NT2/D1 (cell line): ENCODE results near the gene ASB4.

Experiments
- DNase-seq: peaks from one replicate; pipeline ENCODE4 v3.0.0-alpha.2; 2011; ENCODE audit warnings: low read depth, low spot score
- H3K27me3 ChIP-seq: 2 replicates; pipeline ENCODE4 v1.6.0; 2011; ENCODE audit warnings: mild to moderate bottlenecking; ENCODE audit not compliant: insufficient read length, insufficient read depth
- H3K36me3 ChIP-seq: 2 replicates; pipeline ENCODE4 v1.6.1; 2011; ENCODE audit warnings: mild to moderate bottlenecking, low read length, mixed read lengths; ENCODE audit not compliant: insufficient read depth, insufficient read length
- H3K4me1 ChIP-seq: 2 replicates; pipeline ENCODE4 v1.5.1; 2011; ENCODE audit not compliant: insufficient read depth, insufficient read length
- H3K4me3 ChIP-seq: 2 replicates; pipeline ENCODE4 v1.5.1; 2011; ENCODE audit warnings: low read depth; ENCODE audit not compliant: insufficient read length
- H3K9ac ChIP-seq: 2 replicates; pipeline ENCODE4 v1.6.0; 2011; ENCODE audit warnings: low read depth; ENCODE audit not compliant: insufficient read length
- H3K9me3 ChIP-seq: 2 replicates; pipeline ENCODE4 v1.5.1; 2011; ENCODE audit warnings: mild to moderate bottlenecking, low read length; ENCODE audit not compliant: insufficient read depth
- SUZ12 ChIP-seq: IDR thresholded peaks from 2 replicates; pipeline ENCODE4 v1.6.1; 2011; ENCODE audit not compliant: insufficient read length, insufficient read depth; ENCODE audit errors: extremely low read depth
- YY1 ChIP-seq: IDR thresholded peaks from 2 replicates; pipeline ENCODE4 v1.6.1; 2011; ENCODE audit not compliant: insufficient read length, insufficient read depth
- ZNF274 ChIP-seq: IDR thresholded peaks from 2 replicates; pipeline ENCODE4 v1.6.1; 2011; ENCODE audit warnings: mild to moderate bottlenecking, low read depth, low read length

Gene ASB4

GRCh38 chr7:95471071-95471470, 14.7 kb upstream of the ASB4 start:
- TF ChIP-seq ZNF274 = no peak
- no peak for TF ChIP-seq SUZ12
- TF ChIP-seq YY1 = no peak
- no peaks in the 10 kb centered on the region for H3K9me3 ChIP-seq
- H3K36me3 ChIP-seq = no peaks in the 10 kb centered on the region
- DNase-seq = no peak
- H3K4me1 ChIP-seq = no peaks in the 10 kb centered on the region
- no peak overlapping the region for H3K4me3 ChIP-seq
- no peak overlapping the region for H3K9ac ChIP-seq
- no peaks in the 10 kb centered on the region for H3K27me3 ChIP-seq

- no peak overlapping the region for H3K9ac ChIP-seq
- DNase-seq = no peak
- no peaks in the 10 kb centered on the region for H3K9me3 ChIP-seq
- no peaks in the 10 kb centered on the region for H3K4me1 ChIP-seq
- no peaks in the 10 kb centered on the region for H3K27me3 ChIP-seq
- TF ChIP-seq YY1 = no peak
- no peak for TF ChIP-seq ZNF274
- TF ChIP-seq SUZ12 = no peak
- H3K36me3 ChIP-seq = no peaks in the 10 kb centered on the region
- no peak overlapping the region for H3K4me3 ChIP-seq
These were observed 13.1 kb upstream of the ASB4 start for GRCh38 chr7:95472581-95473161.

- Histone ChIP-seq H3K9ac (no peak overlapping the region), H3K27me3 (no peaks in the 10 kb centered on the region), H3K4me1 (no peaks in the 10 kb centered on the region), H3K9me3 (no peaks in the 10 kb centered on the region), H3K4me3 (no peak overlapping the region), H3K36me3 (no peaks in the 10 kb centered on the region)
- no peak for DNase-seq
- no peak for TF ChIP-seq YY1
- no peak for TF ChIP-seq ZNF274
- TF ChIP-seq SUZ12 = no peak
These were observed 12.3 kb upstream of the ASB4 start for GRCh38 chr7:95473276-95473985.

DNA sequence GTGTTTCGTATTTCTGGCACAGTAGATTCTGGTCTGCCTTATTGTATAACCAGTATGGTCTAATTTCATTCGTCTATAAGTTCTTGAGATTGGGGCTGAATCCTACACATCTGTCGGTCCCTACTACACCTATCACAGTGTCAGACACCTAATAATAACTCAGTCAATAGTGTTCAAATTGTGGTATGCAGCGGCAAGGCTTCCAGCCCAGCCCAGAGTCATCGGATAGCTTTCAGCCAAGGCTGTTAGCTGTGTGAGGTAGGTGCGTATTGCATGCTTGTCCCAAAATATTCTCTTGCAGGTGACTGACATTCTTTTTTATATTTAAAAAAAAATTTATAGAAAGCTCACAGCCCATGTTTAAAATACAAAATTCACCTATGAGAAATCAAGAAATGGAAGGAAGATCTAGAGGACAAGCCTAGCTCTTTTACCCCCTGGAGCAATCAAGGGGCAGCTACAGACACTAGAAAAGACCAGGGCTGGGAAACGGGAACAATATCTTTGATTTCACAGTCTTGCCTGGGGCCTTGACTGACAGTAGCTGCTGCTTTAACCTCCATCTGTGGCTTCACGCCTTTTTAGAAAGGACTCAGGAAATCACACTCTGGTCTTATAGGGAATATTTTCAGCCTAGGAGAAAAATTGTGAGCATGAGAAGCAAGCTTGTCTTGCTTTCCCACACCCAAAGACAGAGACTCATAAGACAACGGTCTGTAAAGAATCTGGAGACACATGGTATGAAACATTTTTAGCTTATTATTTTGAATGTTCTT, 9.5 kb upstream of the ASB4 start:
- DNase-seq = no peak
- no peak overlapping the region for H3K9ac ChIP-seq
- TF ChIP-seq YY1 = no peak

DNA sequence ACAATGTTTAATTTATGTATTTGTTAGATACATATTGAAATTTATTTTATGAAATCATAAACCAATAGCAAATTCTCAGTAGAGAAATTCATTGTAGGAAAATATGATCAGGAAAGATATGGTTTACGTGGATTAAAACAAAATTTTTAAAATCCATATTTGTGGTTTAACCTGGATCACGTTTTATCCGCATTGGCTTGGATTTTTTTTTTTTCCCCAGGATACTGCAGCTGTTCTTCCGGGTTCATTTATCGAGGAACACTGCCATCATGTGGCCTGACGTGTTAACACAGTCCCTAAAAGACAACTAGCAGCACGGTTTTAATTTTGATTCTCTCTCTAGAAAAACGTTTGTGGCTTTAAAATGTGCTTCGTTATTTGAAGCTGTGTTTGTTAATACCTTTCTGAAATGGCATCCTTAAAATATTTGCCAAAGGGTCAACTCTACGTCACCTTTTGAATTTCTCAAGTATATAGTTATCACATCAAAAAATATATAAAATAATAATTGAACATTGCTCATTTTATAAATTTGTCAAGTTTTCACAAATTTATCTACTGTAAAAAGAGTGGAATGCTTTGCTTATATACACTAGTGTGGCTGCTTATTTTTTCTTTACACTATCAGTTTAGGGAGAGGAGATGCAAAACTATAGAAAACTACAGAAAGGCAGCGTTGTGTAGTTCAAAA, 8.7 kb upstream of the ASB4 start:
- Histone ChIP-seq H3K9me3 (no peaks in the 10 kb centered on the region), H3K4me3 (no peak overlapping the region)
- TF ChIP-seq SUZ12 = no peak
- TF ChIP-seq ZNF274 = no peak
- TF ChIP-seq YY1 = no peak

More for the DNA sequence above, 9.5 kb upstream of the ASB4 start:
- H3K36me3 ChIP-seq = no peaks in the 10 kb centered on the region
- no peaks in the 10 kb centered on the region for H3K9me3 ChIP-seq
- no peak overlapping the region for H3K4me3 ChIP-seq
- no peaks in the 10 kb centered on the region for H3K27me3 ChIP-seq
- no peaks in the 10 kb centered on the region for H3K4me1 ChIP-seq

GRCh38 chr7:95478272-95479037, 7.3 kb upstream of the ASB4 start:
- Histone ChIP-seq H3K36me3 (no peaks in the 10 kb centered on the region), H3K27me3 (no peaks in the 10 kb centered on the region), H3K4me3 (no peak overlapping the region), H3K9ac (no peak overlapping the region), H3K4me1 (no peaks in the 10 kb centered on the region), H3K9me3 (no peaks in the 10 kb centered on the region)
- TF ChIP-seq SUZ12 = no peak
- TF ChIP-seq YY1 = no peak
- no peak for TF ChIP-seq ZNF274
- DNase-seq = no peak

More for the DNA sequence above, 8.7 kb upstream of the ASB4 start:
- peak; percentile 66 for DNase-seq
- Histone ChIP-seq H3K36me3 (no peaks in the 10 kb centered on the region), H3K4me1 (no peaks in the 10 kb centered on the region), H3K9ac (no peak overlapping the region), H3K27me3 (no peaks in the 10 kb centered on the region)
